NCI-H2196 (cell line): ENCODE data around the gene OGDHL.

Experiments used
- DNase-seq: peaks from one replicate; lab custom pipeline; 2025; ENCODE audit not compliant: unreplicated experiment; lab: John Stamatoyannopoulos, UW

Gene OGDHL

GRCh38 chr10:49691588-49691987 lies 70.5 kb downstream of the OGDHL start:
- no peak for DNase-seq

GRCh38 chr10:49690698-49691356 lies 71.3 kb downstream of the OGDHL start:
- DNase-seq = no peak

- no peak for DNase-seq
Measured at GRCh38 chr10:49689882-49690510, 72.1 kb downstream of the OGDHL start.

- no peak for DNase-seq
Measured at GRCh38 chr10:49688920-49689319, 73.2 kb downstream of the OGDHL start.

- DNase-seq = no peak
Measured at GRCh38 chr10:49688261-49688846, 73.8 kb downstream of the OGDHL start.

GRCh38 chr10:49686651-49687050 lies 75.5 kb downstream of the OGDHL start:
- DNase-seq = no peak
